DMS79 treated with DMSO at 0.1 percent for 48 hours (cell line): ENCODE measurements around the gene FKBP5.

Experiments
- DNase-seq: peaks from one replicate; lab custom pipeline; 2025; lab: John Stamatoyannopoulos, UW

Gene FKBP5

DNA sequence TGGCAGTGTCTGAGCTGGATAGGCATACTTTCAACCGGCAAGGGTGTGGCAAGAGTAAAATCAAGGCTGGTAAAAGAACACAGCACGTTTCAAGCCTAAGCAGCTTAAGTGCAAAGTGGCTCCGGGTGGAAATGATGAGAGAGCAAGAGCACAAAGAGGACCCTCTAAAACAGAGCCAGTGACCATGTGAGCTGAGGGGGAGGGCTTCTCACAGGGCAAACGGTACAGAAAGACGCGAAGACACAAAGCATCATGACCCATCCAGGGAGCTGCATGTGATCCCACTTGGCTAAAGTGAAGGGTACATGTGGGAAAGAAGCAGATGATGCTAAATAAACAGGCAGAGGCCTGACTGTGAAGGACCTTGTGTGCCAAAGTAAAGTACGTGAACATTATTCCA, 25.7 kb downstream of the FKBP5 start:
- DNase-seq = no peak

DNA sequence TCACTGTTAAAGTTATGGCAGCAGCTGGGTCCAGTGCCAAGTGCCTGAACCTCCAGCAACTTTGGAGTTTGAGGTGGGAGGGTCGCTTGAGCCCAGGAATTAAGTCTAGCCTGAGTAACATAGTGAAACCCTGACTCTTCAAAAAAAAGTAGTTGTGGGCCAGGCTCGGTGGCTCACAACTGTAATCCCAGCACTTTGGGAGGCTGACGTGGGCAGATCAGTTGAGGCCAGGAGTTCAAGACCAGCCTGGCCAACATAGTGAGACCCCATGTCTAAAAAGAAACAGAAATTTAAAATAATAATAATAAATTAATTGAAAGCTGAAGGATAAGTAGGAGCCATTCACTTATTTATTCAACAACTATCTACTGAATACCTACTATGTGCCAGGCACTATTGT, 33.8 kb downstream of the FKBP5 start:
- no peak for DNase-seq

- no peak for DNase-seq
These were observed 37.5 kb downstream of the FKBP5 start for GRCh38 chr6:35651244-35651643.

GRCh38 chr6:35650015-35650414, 38.7 kb downstream of the FKBP5 start:
- DNase-seq = no peak

- no peak for DNase-seq
These were observed 40.5 kb downstream of the FKBP5 start for GRCh38 chr6:35648203-35648602.

- no peak for DNase-seq
These were observed 41.3 kb downstream of the FKBP5 start for GRCh38 chr6:35647400-35647799.

DNA sequence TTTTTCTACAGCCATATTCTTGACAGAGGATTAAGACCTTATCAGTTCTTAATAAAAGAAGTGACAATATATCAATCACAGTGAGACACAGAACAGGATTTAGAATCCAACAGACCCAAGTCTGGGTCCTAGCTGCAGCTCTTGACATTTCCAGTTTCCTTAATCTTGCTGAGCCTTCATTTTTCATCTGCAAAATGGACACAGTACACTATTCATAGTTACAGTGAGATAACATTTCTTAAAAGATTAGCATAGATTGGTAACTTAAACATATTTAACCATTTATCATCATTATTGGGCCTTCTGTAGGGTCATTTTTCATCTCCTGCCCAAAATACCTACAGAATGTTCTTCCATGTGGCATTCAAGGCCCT, 45.6 kb downstream of the FKBP5 start:
- DNase-seq = no peak

- no peak for DNase-seq
These were observed 46.1 kb downstream of the FKBP5 start for GRCh38 chr6:35642471-35643161.

DNA sequence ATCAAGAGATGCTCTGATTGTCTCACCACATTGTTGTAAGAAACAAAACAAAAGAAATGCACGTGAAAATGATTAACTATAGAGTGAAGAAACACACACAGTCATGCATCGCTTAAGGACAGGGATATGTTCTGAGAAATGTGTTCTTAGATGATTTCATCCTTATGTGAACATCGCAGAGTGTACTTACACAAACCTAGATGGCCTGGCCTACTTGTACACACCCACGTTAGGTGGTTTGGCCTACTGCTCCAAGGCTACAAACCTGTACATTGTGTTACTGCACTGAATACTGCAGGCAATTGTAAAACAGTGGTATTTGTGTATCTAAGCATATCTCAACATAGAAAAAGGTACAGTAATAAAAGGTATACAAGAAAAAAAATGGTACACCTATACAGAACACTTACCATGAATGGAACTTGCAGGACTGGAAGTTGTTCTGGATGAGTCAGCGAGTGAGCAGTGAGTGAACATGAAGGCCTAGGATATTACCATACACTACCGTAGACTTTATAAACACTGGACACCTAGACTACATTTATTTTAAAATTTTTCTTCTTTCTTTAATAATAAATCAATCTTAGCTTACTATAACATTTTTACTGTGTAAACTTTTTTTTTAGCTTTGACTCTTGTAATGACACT, 48.6 kb downstream of the FKBP5 start:
- no peak for DNase-seq

GRCh38 chr6:35638679-35639078, 50.0 kb downstream of the FKBP5 start:
- DNase-seq = no peak

- DNase-seq = no peak
These were observed 50.8 kb downstream of the FKBP5 start for GRCh38 chr6:35637911-35638310.

GRCh38 chr6:35635601-35636597, 52.8 kb downstream of the FKBP5 start:
- no peak for DNase-seq

GRCh38 chr6:35634316-35634715, 54.4 kb downstream of the FKBP5 start:
- DNase-seq = no peak

- no peak for DNase-seq
These were observed 55.1 kb downstream of the FKBP5 start for GRCh38 chr6:35633579-35634089.

DNA sequence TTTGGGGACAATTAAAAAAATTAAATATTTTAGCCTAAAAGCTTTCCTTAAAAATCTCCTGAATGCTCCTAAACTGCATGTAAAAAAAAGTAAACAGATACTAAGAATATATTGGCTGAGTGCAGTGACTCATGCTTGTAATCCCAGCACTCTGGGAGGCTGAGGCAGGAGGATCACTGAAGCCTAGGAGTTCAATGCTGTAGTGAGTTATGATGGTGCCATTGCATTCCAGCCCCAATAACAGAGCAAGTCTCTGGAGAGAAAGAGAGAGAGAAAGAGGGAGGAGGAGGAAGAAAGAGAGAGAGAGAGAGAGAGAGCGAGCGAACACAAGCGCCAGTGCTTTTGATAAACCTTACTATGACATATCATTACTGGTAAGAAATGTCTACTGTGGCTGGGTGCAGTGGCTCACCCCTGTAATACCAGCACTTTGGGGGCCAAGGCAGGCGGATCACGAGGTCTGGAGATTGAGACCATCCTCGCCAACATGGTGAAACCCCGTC, 58.8 kb downstream of the FKBP5 start:
- no peak for DNase-seq

- no peak for DNase-seq
These were observed 62.3 kb downstream of the FKBP5 start for GRCh38 chr6:35626401-35626800.

DNA sequence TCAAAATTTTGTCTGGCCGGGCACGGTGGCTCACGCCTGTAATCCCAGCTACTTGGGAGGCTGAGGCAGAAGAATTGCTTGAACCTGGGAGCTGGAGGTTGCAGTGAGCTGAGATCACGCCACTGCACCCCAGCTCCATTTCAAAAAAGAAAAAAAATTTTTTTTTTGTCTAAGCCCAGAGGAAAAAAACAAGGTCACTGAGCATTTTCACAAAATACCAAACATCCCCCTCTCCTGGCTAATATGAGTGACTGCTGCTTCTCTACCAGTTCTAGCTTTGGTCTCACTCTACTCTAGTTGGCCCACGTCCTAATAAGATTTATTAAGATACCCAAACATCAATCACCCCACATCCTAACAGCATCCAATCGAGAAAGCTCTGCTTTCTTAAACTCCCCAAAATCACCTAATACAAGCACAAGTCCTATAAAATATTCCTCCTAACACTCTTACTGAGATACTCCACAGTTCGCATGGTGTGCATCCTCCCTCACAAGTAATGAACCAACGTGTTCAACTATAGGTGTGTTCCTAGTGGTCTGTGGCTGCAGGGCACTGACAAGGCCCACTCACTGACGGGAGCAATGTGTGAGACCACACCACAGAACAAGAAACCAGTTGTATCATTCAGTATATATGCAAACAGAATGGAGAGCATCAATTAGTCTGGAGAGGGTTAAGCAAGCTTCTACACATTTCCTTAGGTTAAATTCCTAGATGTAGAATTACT, 64.2 kb downstream of the FKBP5 start:
- no peak for DNase-seq

DNA sequence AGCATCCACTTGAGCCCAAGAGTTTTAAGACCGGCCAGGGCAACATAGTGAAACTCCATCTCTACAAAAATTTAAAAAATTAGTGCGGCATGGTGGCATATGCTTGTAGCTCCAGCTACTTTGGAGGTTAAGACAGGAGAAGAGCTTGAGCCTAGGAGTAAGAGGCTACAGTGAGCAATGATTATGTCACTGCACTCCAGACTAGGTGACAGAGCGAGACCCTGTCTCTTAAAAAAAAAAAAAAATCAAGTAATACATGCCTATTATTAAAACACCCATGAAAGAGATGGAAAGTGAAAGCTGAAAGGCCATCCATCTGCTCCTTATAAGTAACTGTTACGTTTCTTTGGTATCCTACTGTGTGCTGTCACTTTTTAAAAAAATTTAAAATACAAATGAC, 66.4 kb downstream of the FKBP5 start:
- DNase-seq = no peak

DNA sequence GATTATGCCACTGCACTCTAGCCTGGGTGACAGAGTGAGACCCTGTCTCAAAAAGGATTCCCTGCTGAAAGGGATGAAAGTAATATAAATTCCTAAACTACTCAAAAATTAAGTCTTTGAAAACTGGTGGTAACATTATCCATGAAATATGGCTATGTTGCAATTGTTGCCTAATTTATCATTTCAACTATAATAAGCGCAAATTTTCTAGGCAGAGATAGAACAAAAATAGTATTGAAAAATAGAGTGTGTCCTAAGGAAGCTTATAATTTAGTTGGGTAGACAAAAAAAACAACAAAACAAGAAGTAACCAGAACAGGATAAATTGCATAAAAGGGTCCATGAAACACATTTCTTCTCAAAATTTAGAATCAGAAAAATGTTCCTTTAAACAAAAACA, 68.0 kb downstream of the FKBP5 start:
- no peak for DNase-seq

- DNase-seq = no peak
These were observed 75.0 kb downstream of the FKBP5 start for GRCh38 chr6:35613762-35614161.

GRCh38 chr6:35611240-35611639, 77.5 kb downstream of the FKBP5 start:
- no peak for DNase-seq

GRCh38 chr6:35610830-35611229, 77.9 kb downstream of the FKBP5 start:
- DNase-seq = no peak
